Rectal smooth muscle tissue (tissue), 1 donor: ENCODE measurements around the gene CIAPIN1.

Experiments
- H3K27ac ChIP-seq: one replicate; pipeline ENCODE4 v1.7.0; 2013; ENCODE audit warnings: low read depth, low read length, inconsistent platforms
- H3K27me3 ChIP-seq: one replicate; pipeline ENCODE4 v1.7.0; 2013; ENCODE audit warnings: low read length; ENCODE audit not compliant: control insufficient read depth, insufficient read depth
- H3K36me3 ChIP-seq: one replicate; pipeline ENCODE4 v1.7.0; 2013; ENCODE audit warnings: low read length; ENCODE audit not compliant: control insufficient read depth, insufficient read depth
- H3K4me1 ChIP-seq: one replicate; pipeline ENCODE4 v1.7.0; 2013; ENCODE audit warnings: low read length; ENCODE audit not compliant: control insufficient read depth, insufficient read depth
- H3K4me3 ChIP-seq: one replicate; pipeline ENCODE4 v1.7.0; 2013; ENCODE audit warnings: low read length
- H3K9ac ChIP-seq: one replicate; pipeline ENCODE4 v1.7.0; 2013; ENCODE audit warnings: low read length

Gene CIAPIN1

DNA sequence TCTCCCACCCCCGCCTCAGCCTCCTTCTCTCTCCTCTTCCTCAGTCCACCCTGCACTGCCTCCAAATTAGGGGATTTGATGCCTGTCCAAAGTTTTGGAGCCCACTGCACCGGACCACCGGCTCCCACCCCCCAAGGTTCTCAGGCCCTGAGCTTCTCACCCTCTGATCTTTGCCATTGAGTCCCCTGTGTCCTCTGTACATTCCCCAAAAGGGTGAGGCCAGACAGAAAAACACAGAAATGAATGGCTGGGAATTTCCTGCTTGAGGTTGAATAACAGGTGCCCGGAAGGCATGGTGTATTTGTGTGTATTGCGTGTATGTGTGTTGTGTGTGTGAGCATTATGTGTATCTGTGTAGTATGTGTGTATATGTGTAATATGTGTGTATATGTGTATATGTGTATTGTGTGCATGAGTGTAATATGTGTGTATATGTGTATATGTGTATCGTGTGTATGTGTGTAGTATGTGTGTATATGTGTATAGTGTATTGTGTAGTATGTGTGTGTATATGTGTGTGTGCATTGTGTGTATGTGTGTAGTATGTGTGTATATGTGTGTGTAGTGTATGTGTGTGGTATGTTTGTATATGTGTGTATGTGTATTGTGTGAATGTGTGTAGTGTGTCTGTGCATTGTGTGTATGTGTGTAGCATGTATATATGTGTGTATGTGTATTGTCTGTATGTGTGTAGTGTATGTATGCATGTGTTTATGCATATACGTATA is 58.7 kb downstream of the CIAPIN1 start:
- Histone ChIP-seq H3K27me3 (no peaks in the 10 kb centered on the region), H3K4me1 (peaks cover 3% of the 10 kb centered on the region), H3K9ac (no peak overlapping the region), H3K4me3 (no peak overlapping the region), H3K36me3 (no peaks in the 10 kb centered on the region), H3K27ac (no peak overlapping the region)

DNA sequence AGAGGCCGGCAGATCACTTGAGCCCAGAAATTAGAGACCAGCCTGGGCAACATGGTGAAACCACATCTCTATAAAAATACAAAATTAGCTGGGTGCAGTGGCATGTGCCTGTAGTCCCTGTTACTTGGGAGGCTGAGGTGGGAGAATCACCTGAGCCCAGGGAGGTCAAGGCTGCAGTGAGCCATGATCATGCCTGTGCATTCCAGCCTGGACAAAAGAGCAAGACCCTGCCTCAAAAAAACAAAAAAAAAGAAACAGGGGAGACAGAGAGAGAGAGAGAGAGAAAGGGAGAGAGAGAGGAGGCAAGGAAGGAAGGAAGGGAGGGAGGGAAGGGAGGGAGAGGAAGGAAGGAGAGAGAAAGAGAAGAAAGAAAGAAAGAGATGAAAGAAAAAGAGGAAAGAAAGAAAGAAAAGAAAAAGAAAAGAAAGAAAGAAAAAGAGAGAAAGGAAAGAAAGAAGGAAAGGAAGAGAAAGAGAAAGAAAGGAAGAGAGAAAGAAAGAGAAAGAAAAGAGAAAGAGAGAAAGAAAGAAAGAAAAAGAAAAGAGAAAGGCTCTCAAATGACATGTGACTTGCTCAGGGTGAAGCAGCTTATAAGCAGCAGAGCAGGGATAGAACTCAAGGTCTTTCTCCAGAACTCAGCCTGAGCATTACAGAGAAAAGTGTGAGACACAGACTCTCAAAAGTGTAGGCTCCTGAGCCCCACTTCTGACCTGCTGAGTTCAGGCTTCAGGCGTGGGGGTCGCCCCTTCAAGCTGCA is 59.4 kb downstream of the CIAPIN1 start:
- Histone ChIP-seq H3K4me1 (peaks cover 3% of the 10 kb centered on the region), H3K27me3 (no peaks in the 10 kb centered on the region), H3K27ac (no peak overlapping the region), H3K36me3 (no peaks in the 10 kb centered on the region), H3K4me3 (no peak overlapping the region), H3K9ac (no peak overlapping the region)

DNA sequence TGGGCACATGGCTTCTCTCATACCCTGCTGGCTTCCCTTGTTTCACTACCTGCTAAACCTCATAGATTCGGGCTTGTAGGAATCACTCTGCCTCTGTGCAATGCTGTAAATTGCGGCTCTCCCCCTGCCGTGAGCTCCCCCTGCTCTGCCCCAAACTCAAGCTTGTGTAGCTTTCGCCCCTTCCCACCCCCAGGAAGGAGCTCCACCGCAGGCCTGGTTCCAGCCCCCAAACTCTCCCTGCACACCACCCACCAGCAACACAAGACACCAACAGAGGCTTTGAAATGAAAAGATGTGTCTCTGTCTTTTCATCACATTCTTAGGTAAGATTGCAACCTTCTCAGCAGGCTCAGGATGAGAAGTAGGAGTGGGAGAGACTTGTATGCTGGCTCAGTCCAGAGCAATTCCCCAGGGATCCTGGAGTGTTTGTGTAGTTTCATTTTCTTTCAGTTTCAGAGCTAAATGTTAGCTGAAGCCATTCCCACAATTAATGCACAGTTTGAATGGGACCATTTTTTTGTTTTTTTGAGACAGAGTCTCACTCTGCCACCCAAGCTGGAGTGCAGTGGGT is 60.7 kb downstream of the CIAPIN1 start:
- no peak overlapping the region for H3K9ac ChIP-seq
- no peaks in the 10 kb centered on the region for H3K27me3 ChIP-seq
- no peaks in the 10 kb centered on the region for H3K36me3 ChIP-seq
- peaks cover 3% of the 10 kb centered on the region for H3K4me1 ChIP-seq
- no peak overlapping the region for H3K27ac ChIP-seq
- no peak overlapping the region for H3K4me3 ChIP-seq

DNA sequence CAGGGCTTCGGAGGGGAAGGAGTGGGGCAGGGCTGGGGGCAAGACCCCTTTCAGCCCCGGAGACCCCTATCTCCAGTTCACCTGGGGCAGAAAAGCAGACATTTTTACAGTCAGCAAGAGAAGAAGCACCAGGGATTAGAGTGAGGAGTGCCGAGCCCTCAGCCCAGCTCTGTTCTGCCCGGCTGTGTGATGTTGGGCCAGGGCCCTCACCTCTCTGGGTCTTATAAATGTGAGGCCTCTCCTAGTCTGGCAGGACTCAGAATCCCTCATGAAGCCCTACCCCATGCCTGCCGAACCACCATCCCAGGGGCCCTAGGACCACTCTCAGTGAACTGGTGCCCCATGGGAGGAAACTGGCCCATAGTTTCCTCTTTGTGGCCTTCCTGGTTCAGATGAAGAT is 62.1 kb downstream of the CIAPIN1 start:
- Histone ChIP-seq H3K9ac (no peak overlapping the region), H3K27me3 (no peaks in the 10 kb centered on the region), H3K4me3 (no peak overlapping the region), H3K36me3 (no peaks in the 10 kb centered on the region), H3K27ac (no peak overlapping the region), H3K4me1 (peaks cover 3% of the 10 kb centered on the region)

DNA sequence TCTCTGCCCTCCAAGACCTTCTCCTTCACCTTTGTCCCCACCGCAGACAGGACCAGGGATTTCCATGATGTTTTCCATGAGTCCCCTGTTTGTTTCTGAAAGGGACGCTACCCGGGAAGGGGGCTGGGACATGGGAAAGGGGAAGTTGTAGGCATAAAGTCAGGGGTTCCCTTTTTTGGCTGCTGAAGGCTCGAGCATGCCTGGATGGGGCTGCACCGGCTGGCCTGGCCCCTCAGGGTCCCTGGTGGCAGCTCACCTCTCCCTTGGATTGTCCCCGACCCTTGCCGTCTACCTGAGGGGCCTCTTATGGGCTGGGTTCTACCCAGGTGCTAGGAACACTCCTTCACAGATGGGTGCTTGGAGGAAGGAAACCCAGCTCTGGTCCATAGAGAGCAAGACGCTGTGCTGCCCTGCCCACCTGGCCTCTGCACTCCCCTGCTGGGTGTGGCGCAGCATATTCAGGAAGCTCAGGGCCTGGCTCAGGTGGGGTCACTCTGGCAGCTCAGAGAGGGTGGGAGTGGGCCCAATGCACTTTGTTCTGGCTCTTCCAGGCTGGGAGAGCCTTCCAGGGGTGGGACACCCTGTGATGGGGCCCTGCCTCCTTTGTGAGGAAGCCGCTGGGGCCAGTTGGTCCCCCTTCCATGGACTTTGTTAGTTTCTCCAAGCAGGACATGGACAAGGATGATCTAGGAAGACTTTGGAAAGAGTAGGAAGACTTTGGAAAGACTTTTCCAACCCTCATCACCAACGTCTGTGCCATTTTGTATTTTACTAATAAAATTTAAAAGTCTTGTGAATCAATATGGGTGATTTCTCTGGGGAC is 62.7 kb downstream of the CIAPIN1 start:
- H3K4me1 ChIP-seq = peaks cover 3% of the 10 kb centered on the region
- H3K9ac ChIP-seq = no peak overlapping the region
- H3K27ac ChIP-seq = no peak overlapping the region
- no peaks in the 10 kb centered on the region for H3K36me3 ChIP-seq
- H3K4me3 ChIP-seq = no peak overlapping the region
- H3K27me3 ChIP-seq = no peaks in the 10 kb centered on the region

DNA sequence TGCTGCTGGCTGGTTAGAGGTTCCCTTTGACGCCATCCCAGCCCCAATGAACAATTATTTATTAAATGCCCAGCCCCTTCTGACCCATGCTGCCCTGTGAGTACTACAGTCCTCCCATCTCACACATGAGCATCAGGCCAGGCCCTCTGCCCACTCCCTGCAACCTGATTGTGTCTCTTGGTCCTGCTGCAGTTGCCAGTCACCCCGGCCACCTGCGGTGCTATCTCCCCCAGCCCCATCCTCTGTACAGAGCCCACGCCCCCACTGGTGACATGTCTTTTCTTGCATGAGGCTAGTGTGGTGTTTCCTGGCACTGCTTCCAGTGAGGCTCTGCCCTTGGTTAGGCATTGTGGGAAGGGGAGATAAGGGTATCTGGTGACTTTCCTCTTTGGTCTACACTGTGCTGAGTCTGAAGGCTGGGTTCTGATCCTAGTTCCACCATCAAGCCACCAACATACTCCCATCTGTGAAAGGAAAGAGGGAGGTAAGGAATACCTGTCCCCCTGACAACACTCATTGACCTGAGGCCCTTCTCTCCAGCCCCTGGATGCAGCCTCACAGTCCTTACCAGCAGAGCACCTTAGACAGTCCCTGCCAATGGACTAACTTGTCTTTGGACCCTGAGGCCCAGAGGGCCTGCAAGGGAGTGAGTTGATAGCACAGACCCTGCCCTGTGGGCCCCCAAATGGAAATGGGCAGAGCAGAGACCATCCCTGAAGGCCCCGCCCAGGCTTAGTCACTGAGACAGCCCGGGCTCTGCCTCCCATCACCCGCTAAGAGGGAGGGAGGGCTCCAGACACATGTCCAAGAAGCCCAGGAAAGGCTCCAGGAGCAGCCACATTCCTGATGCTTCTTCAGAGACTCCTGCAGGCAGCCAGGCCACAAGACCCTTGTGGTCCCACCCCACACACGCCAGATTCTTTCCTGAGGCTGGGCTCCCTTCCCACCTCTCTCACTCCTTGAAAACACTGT is 63.6 kb downstream of the CIAPIN1 start:
- no peaks in the 10 kb centered on the region for H3K36me3 ChIP-seq
- H3K4me3 ChIP-seq = no peak overlapping the region
- no peak overlapping the region for H3K9ac ChIP-seq
- no peaks in the 10 kb centered on the region for H3K27me3 ChIP-seq
- H3K27ac ChIP-seq = no peak overlapping the region
- peaks cover 3% of the 10 kb centered on the region for H3K4me1 ChIP-seq

DNA sequence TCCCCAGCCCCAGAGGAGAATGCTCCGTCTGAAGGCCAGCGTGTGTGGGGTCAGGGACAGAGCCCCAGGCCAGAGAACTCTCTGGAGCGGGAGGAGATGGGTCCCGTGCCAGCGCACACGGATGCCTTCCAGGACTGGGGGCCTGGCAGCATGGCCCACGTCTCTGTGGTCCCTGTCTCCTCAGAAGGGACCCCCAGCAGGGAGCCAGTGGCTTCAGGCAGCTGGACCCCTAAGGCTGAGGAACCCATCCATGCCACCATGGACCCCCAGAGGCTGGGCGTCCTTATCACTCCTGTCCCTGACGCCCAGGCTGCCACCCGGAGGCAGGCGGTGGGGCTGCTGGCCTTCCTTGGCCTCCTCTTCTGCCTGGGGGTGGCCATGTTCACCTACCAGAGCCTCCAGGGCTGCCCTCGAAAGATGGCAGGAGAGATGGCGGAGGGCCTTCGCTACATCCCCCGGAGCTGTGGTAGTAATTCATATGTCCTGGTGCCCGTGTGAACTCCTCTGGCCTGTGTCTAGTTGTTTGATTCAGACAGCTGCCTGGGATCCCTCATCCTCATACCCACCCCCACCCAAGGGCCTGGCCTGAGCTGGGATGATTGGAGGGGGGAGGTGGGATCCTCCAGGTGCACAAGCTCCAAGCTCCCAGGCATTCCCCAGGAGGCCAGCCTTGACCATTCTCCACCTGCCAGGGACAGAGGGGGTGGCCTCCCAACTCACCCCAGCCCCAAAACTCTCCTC is 64.5 kb downstream of the CIAPIN1 start:
- Histone ChIP-seq H3K4me1 (peaks cover 3% of the 10 kb centered on the region), H3K36me3 (no peaks in the 10 kb centered on the region), H3K4me3 (no peak overlapping the region), H3K27ac (no peak overlapping the region), H3K27me3 (no peaks in the 10 kb centered on the region), H3K9ac (no peak overlapping the region)

DNA sequence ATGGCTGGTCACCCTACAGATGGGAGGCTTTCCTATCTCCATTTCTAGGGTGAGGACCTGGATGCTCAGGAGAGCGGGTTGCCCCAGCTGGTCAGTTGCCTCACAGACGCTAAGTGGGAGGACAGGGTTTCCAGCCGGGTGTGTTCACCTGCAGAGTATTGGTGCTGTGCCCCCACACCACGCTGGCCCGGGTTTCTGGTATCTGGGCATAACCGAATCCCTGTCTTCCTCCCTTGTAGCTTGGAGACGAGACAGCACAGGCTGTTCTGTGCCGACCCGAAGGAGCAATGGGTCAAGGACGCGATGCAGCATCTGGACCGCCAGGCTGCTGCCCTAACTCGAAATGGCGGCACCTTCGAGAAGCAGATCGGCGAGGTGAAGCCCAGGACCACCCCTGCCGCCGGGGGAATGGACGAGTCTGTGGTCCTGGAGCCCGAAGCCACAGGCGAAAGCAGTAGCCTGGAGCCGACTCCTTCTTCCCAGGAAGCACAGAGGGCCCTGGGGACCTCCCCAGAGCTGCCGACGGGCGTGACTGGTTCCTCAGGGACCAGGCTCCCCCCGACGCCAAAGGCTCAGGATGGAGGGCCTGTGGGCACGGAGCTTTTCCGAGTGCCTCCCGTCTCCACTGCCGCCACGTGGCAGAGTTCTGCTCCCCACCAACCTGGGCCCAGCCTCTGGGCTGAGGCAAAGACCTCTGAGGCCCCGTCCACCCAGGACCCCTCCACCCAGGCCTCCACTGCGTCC is 65.2 kb downstream of the CIAPIN1 start:
- no peaks in the 10 kb centered on the region for H3K27me3 ChIP-seq
- no peak overlapping the region for H3K27ac ChIP-seq
- peaks cover 3% of the 10 kb centered on the region for H3K4me1 ChIP-seq
- H3K36me3 ChIP-seq = no peaks in the 10 kb centered on the region
- H3K9ac ChIP-seq = no peak overlapping the region
- no peak overlapping the region for H3K4me3 ChIP-seq

DNA sequence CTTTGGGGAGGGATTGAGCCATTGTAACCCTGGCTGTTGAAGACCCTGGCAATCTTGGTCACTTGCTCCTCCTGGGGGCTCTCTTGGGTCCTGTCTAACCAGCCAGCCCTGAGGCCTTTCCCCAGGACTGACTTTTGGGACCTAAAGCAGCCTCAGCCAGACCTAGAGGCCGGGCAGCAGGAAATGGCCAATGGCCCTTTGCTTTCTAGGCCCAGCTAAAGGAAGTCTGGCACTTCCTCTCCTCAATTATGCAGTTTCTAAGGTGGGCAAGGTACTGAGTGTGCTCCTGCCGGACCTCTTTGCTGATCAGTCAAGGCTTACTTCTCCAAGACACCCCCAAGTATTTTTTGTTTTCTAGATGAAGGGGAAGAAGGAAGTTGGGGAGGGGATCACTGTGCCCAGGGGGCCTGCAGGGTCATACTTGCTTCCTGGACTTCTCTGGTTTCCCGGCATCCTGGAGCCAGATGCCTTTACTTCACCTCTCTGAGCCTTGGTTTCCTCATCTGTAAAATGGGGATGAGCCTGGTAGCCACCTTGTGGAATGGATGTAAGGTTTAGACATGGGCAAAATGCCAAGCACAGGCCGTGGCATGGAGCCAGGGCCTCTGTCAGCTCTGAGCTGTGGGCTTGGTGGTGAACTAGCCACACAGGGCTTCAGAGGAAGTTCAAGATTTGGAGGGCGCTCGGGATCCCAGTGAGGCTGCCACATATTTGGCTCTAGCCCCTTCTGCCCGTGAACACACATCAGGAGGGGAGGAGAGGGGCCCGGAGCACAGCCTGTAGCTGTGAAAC is 66.3 kb downstream of the CIAPIN1 start:
- Histone ChIP-seq H3K9ac (no peak overlapping the region), H3K4me1 (peaks cover 3% of the 10 kb centered on the region), H3K4me3 (no peak overlapping the region), H3K36me3 (no peaks in the 10 kb centered on the region), H3K27me3 (no peaks in the 10 kb centered on the region), H3K27ac (no peak overlapping the region)

DNA sequence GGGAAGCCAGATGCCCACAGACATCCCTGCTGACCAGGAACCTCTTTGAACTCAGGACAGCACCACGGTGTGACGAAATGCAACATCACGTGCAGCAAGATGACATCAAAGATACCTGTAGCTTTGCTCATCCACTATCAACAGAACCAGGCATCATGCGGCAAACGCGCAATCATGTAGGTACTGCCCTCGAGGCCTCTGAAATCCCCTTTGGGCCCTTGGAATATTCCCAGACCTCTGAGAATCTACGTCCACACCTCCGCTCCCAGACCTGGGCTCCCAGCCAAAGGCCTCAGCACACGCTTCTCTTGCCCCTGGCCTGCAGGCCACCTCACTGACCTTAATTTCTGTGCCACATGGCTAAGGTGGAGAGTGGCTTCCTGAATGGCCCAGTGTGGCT is 67.6 kb downstream of the CIAPIN1 start:
- Histone ChIP-seq H3K36me3 (no peaks in the 10 kb centered on the region), H3K9ac (no peak overlapping the region), H3K4me1 (peaks cover 3% of the 10 kb centered on the region), H3K27ac (no peak overlapping the region), H3K27me3 (no peaks in the 10 kb centered on the region), H3K4me3 (no peak overlapping the region)
